GM12864 (cell line): ENCODE results near the gene PHOX2B.
"Not testable (repeated sequence)": the region's sequence is repeated elsewhere in the genome, so short reads cannot be mapped to it uniquely, and the experiment has no call there.

ENCODE experiments used
- DNase-seq: peaks from one replicate; pipeline ENCODE4 v3.0.0-alpha.2; 2011; ENCODE audit warnings: low read depth
- H3K4me3 ChIP-seq: 2 replicates; pipeline ENCODE4 v1.5.1; 2011; ENCODE audit warnings: mild to moderate bottlenecking, low read depth, low read length, control low read depth
- CTCF ChIP-seq: IDR thresholded peaks from 2 replicates; pipeline ENCODE4 v1.5.1; 2011; ENCODE audit warnings: low read depth, mild to moderate bottlenecking, moderate library complexity, low read length, control low read depth, inconsistent platforms; ENCODE audit errors: missing control alignments

PHOX2B gene

GRCh38 chr4:41712425-41712824, 36.1 kb downstream of the PHOX2B start:
- DNase-seq: no peak
- no peak for TF ChIP-seq CTCF
- H3K4me3 ChIP-seq: no peak overlapping the region

- DNase-seq, H3K4me3 ChIP-seq: not testable (repeated sequence)
Observed at GRCh38 chr4:41711654-41712053, 36.9 kb downstream of the PHOX2B start.

- DNase-seq: no peak
- no peak for TF ChIP-seq CTCF
- H3K4me3 ChIP-seq: no peak overlapping the region
Observed at GRCh38 chr4:41709844-41710481, 38.6 kb downstream of the PHOX2B start.

DNA sequence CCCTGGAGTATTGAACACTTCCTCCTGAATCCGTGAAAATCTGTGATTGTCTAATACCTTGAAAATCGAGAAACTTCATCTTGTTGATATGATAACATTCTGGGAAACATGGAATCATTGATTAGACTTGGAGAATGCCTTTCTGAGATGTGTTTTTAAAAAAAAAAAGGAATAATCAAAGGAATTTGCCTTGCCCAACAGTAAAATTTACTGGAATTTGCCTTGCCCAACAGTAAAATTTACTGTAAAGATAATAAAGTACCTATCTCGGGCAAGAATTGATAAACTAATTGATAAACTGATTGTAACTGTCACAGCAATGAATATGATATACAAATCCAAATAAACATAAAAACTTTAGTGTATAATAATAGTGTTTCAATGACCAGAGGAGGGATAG, 44.7 kb downstream of the PHOX2B start:
- DNase-seq: no peak
- no peak overlapping the region for H3K4me3 ChIP-seq
- TF ChIP-seq CTCF: no peak

GRCh38 chr4:41702770-41703169, 45.8 kb downstream of the PHOX2B start:
- no peak for DNase-seq
- no peak overlapping the region for H3K4me3 ChIP-seq
- TF ChIP-seq CTCF: no peak

DNA sequence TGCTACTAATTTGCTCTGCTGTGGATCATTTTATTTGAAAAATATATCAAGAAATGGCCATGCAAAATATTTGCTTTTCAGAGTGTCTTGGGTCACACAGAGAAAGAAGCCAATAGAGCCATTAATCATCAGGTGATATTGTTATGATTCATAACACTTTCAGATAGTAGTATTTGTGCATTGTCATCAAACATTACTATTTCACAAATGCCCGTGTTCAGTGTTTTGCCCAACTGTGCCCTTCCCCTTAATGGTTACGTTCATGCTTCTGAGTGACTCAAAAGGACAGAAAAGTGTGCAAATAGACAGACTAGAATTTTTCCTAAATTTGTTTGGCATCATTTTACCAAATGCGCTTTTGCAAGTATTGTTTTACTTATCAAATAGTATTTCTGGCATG, 46.5 kb downstream of the PHOX2B start:
- no peak for DNase-seq
- H3K4me3 ChIP-seq: no peak overlapping the region
- no peak for TF ChIP-seq CTCF

GRCh38 chr4:41696763-41697162, 51.8 kb downstream of the PHOX2B start:
- no peak for DNase-seq
- no peak for TF ChIP-seq CTCF
- no peak overlapping the region for H3K4me3 ChIP-seq
